ENCODE data around the gene SRD5A1.
A peak's percentile ranks its signal among the peaks of the same experiment; 100 is the strongest.

SRD5A1 gene

DNA sequence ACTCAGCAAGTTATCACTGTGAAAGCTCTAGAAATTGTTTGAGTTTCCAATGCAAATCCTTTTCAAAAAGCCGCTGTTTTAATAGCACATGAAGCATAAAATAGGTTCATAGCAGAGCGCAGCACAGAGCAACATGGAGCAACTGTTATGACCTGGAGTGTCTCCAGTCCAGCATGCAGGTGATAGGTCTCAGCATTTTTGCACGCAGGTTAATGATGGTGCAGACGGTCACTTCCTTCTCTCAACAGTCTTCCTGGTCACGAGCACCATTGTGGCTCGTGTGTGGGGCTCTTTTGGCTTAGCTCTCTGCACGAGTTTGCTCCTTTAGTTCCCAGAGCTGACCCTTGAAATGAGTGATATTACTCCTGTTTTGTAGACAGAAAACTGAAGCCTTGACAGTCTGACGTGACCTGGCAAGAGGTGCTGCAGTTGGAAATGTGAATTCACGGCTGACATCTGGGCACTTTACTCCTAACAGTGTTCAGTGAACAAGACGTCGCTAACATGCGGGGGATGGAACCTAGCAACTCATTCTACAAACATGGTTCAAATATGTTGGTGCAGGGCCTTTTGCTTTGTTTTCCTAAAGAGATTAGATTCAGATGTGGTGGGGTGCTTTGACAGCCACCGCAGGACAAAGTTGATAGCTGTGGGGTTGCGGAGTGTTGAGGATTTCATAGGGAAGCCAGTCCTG, 90.0 kb downstream of the SRD5A1 start:
- Histone ChIP-seq H3K9me3 (replicated peaks; ENCODE audit: low read length) (no peaks in the 10 kb centered on the region), H3K4me2 (ENCODE audit: low read length) (peak overlapping the region; percentile 85), H3K4me3 (ENCODE audit: low read length) (no peak overlapping the region), H3K36me3 (ENCODE audit: insufficient read depth, low read length) (peaks cover 24% of the 10 kb centered on the region), H3K9ac (ENCODE audit: low read depth, low read length) (no peak overlapping the region), H3K4me1 (ENCODE audit: control insufficient read depth, insufficient read depth, low read length) (peaks cover 51% of the 10 kb centered on the region), H3K27me3 (ENCODE audit: control insufficient read depth, insufficient read depth, low read length) (no peaks in the 10 kb centered on the region)

DNA sequence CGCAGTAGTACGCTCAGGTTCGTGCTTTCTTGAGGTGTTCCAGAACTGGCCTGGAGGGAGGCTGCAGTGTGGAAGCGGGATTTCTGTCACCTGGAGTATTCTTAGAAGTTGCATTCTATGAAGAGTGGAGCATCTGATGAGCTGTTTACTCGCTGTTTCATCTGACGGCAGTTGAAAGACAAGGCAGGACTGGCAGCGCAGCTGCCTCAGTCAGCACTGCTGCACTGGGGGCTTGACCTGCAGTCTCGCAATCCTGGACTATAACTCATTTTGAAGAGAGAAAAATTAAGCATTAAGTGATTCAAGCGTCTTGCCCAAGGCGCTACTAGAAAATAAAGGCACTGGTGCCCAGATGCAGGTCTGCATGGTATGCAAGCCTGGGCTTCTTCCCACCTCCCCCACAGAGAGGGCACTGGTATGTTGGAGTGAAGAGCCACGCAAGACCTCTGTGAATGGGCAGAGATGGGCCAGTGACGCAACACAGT, 90.6 kb downstream of the SRD5A1 start:
- H3K36me3 ChIP-seq (ENCODE audit: insufficient read depth, low read length): peaks cover 24% of the 10 kb centered on the region
- H3K27me3 ChIP-seq (ENCODE audit: control insufficient read depth, insufficient read depth, low read length): no peaks in the 10 kb centered on the region
- no peak overlapping the region for H3K4me2 ChIP-seq (ENCODE audit: low read length)
- no peak overlapping the region for H3K4me3 ChIP-seq (ENCODE audit: low read length)
- H3K4me1 ChIP-seq (ENCODE audit: control insufficient read depth, insufficient read depth, low read length): peaks cover 52% of the 10 kb centered on the region
- no peak overlapping the region for H3K9ac ChIP-seq (ENCODE audit: low read depth, low read length)
- H3K9me3 ChIP-seq (replicated peaks; ENCODE audit: low read length): no peaks in the 10 kb centered on the region

Data from skeletal muscle satellite cell (primary cell).